IMR-90 (cell line): Measurements from ENCODE around the gene DRC7. TPM values are rescaled to one million over a fixed set of nuclear protein-coding genes. Genes with fewer than 3 reads are reported as not detected.

Source experiments
- ATAC-seq: fragments of 200-7000 bp; cut with Tn5 transposase; 2 replicates; pipeline ENCODE4 v1.9.1; 2020; ENCODE audit warnings: low read depth, mild to moderate bottlenecking, moderate library complexity
- BruUV-seq: library from RNA; stranded (reverse); fragments of 400-500 nt; replicated peaks from 2 replicates; lab custom pipeline; 2021; lab: Mats Ljungman, UMichigan
- CTCF ChIA-PET: fragments of 300-600 bp; formaldehyde crosslinking; extraction: SDS; loops from one replicate; lab custom pipeline; 2021; ENCODE audit warnings: antibody characterized with exemption; lab: Yijun Ruan, JAX
- POLR2A ChIA-PET: fragments of 300-600 bp; sonication (Branson Sonifier 250); formaldehyde crosslinking; loops from one replicate; lab custom pipeline; 2022; ENCODE audit warnings: antibody characterized with exemption; ENCODE audit not compliant: unreplicated experiment; lab: Charles Lee
- DNase-seq: peaks from one replicate; pipeline ENCODE4 v3.0.0; 2013
- H2AFZ ChIP-seq: replicated peaks from 2 replicates; pipeline ENCODE3; 2013; ENCODE audit warnings: low read length, mild to moderate bottlenecking; ENCODE audit not compliant: poor library complexity
- H2AK5ac ChIP-seq: 2 replicates; pipeline ENCODE4 v1.6.1; 2013; ENCODE audit warnings: low read depth, low read length, inconsistent platforms
- H2AK9ac ChIP-seq: replicated peaks from 2 replicates; pipeline ENCODE3; 2013; ENCODE audit warnings: mild to moderate bottlenecking, low read depth, low read length, moderate library complexity; ENCODE audit not compliant: poor library complexity
- H2BK120ac ChIP-seq: 2 replicates; pipeline ENCODE4 v1.6.1; 2013; ENCODE audit warnings: low read depth, low read length, inconsistent platforms
- H2BK15ac ChIP-seq: 3 replicates; pipeline ENCODE4 v1.6.1; 2013; ENCODE audit warnings: low read depth, low read length, inconsistent platforms
- H2BK20ac ChIP-seq: 2 replicates; pipeline ENCODE4 v1.6.1; 2013; ENCODE audit warnings: low read depth, mild to moderate bottlenecking, inconsistent platforms, low read length, moderate library complexity
- H2BK5ac ChIP-seq: 2 replicates; pipeline ENCODE4 v1.6.1; 2013; ENCODE audit warnings: mild to moderate bottlenecking, low read depth, low read length, inconsistent platforms; ENCODE audit not compliant: poor library complexity, severe bottlenecking
- H3K14ac ChIP-seq: replicated peaks from 2 replicates; pipeline ENCODE4 v1.6.1; 2013; ENCODE audit warnings: low read depth, low read length, inconsistent platforms
- H3K18ac ChIP-seq: 2 replicates; pipeline ENCODE4 v1.6.1; 2013; ENCODE audit warnings: low read depth, low read length, control low read depth
- H3K23ac ChIP-seq: 2 replicates; pipeline ENCODE4 v1.6.1; 2013; ENCODE audit warnings: low read depth, low read length, inconsistent platforms
- H3K27ac ChIP-seq: 2 replicates; pipeline ENCODE4 v1.5.1; 2013; ENCODE audit warnings: mild to moderate bottlenecking, control low read depth, low read length; ENCODE audit not compliant: insufficient read depth
- H3K27me3 ChIP-seq: 2 replicates; pipeline ENCODE4 v1.6.1; 2013; ENCODE audit warnings: low read length; ENCODE audit not compliant: control insufficient read depth, insufficient read depth
- H3K36me3 ChIP-seq: 2 replicates; pipeline ENCODE4 v1.6.1; 2013; ENCODE audit warnings: low read length, mixed read lengths; ENCODE audit not compliant: control insufficient read depth, insufficient read depth
- H3K4ac ChIP-seq: 2 replicates; pipeline ENCODE4 v1.6.1; 2013; ENCODE audit warnings: low read depth, low read length, inconsistent platforms
- H3K4me1 ChIP-seq: 2 replicates; pipeline ENCODE4 v1.6.1; 2013; ENCODE audit warnings: low read length, mixed read lengths; ENCODE audit not compliant: control insufficient read depth, insufficient read depth
- H3K4me2 ChIP-seq: 2 replicates; pipeline ENCODE4 v1.6.1; 2013; ENCODE audit warnings: low read depth, mild to moderate bottlenecking, control low read depth, low read length, moderate library complexity
- H3K4me3 ChIP-seq: 2 replicates; pipeline ENCODE4 v1.5.1; 2013; ENCODE audit warnings: low read depth, mild to moderate bottlenecking, control low read depth, low read length, moderate library complexity; ENCODE audit not compliant: insufficient read depth
- H3K56ac ChIP-seq: 2 replicates; pipeline ENCODE4 v1.6.1; 2013; ENCODE audit warnings: low read length, inconsistent platforms; ENCODE audit not compliant: insufficient read depth; ENCODE audit errors: extremely low read depth
- H3K79me1 ChIP-seq, 2 experiments: 2 replicates each; pipeline ENCODE4 v1.6.1; 2013; ENCODE audit warnings: low read length in 2 of 2, inconsistent platforms in 1 of 2, low read depth in 1 of 2
- H3K9ac ChIP-seq: 2 replicates; pipeline ENCODE4 v1.6.1; 2013; ENCODE audit warnings: low read depth, low read length, control low read depth
- H3K9me1 ChIP-seq: 2 replicates; pipeline ENCODE4 v1.6.1; 2013; ENCODE audit warnings: low read length, inconsistent platforms; ENCODE audit not compliant: insufficient read depth
- H3K9me3 ChIP-seq: 2 replicates; pipeline ENCODE4 v1.6.1; 2013; ENCODE audit warnings: low read length; ENCODE audit not compliant: control insufficient read depth, insufficient read depth
- H4K20me1 ChIP-seq: 2 replicates; pipeline ENCODE4 v1.6.1; 2013; ENCODE audit warnings: low read length, inconsistent platforms; ENCODE audit not compliant: insufficient read depth
- H4K5ac ChIP-seq: 2 replicates; pipeline ENCODE4 v1.6.1; 2013; ENCODE audit warnings: mild to moderate bottlenecking, low read depth, low read length, control low read depth
- H4K8ac ChIP-seq, 2 experiments: 2 replicates each; pipeline ENCODE4 v1.6.1; 2013; ENCODE audit warnings: low read depth in 2 of 2, low read length in 2 of 2, control low read depth in 1 of 2, inconsistent platforms in 1 of 2
- H4K91ac ChIP-seq: 2 replicates; pipeline ENCODE4 v1.6.1; 2013; ENCODE audit warnings: low read depth, low read length, inconsistent platforms; ENCODE audit not compliant: insufficient read depth
- BHLHE40 ChIP-seq: fragments of 150-350 bp; IDR thresholded peaks from 2 replicates; pipeline ENCODE4 v1.6.1; 2016; ENCODE audit warnings: mild to moderate bottlenecking, low read depth, low read length
- CEBPB ChIP-seq: IDR thresholded peaks from 2 replicates; pipeline ENCODE4 v1.6.1; 2012; ENCODE audit warnings: low read depth, low read length, improper control_type of control experiment
- CHD1 ChIP-seq: IDR thresholded peaks from 2 replicates; pipeline ENCODE4 v1.6.1; 2012; ENCODE audit warnings: low read depth, low read length, improper control_type of control experiment
- ELK1 ChIP-seq: fragments of 150-350 bp; IDR thresholded peaks from 2 replicates; pipeline ENCODE4 v1.6.1; 2016; ENCODE audit warnings: low read depth, mild to moderate bottlenecking, low read length, moderate library complexity, borderline replicate concordance
- FOS ChIP-seq: fragments of 150-350 bp; IDR thresholded peaks from 2 replicates; pipeline ENCODE4 v1.6.1; 2016; ENCODE audit warnings: low read depth, low read length
- MAFK ChIP-seq: IDR thresholded peaks from 2 replicates; pipeline ENCODE4 v1.6.1; 2012; ENCODE audit warnings: low read depth, low read length, improper control_type of control experiment
- MAZ ChIP-seq: IDR thresholded peaks from 2 replicates; pipeline ENCODE4 v1.6.1; 2012; ENCODE audit warnings: low read depth, mild to moderate bottlenecking, low read length, improper control_type of control experiment, moderate library complexity, borderline replicate concordance
- MXI1 ChIP-seq: IDR thresholded peaks from 2 replicates; pipeline ENCODE4 v1.6.1; 2012; ENCODE audit warnings: low read depth, mild to moderate bottlenecking, low read length, moderate library complexity, borderline replicate concordance
- NFE2L2 ChIP-seq: fragments of 150-350 bp; IDR thresholded peaks from 2 replicates; pipeline ENCODE4 v1.6.1; 2016; ENCODE audit warnings: low read depth, mild to moderate bottlenecking, low read length
- POLR2A ChIP-seq: IDR thresholded peaks from 2 replicates; pipeline ENCODE4 v1.6.1; 2012; ENCODE audit warnings: mild to moderate bottlenecking, low read depth, low read length
- RAD21 ChIP-seq: IDR thresholded peaks from 2 replicates; pipeline ENCODE4 v1.6.1; 2012; ENCODE audit warnings: low read length, improper control_type of control experiment
- RCOR1 ChIP-seq: IDR thresholded peaks from 2 replicates; pipeline ENCODE4 v1.6.1; 2012; ENCODE audit warnings: mild to moderate bottlenecking, low read length, improper control_type of control experiment; ENCODE audit not compliant: insufficient replicate concordance
- USF2 ChIP-seq: fragments of 150-350 bp; IDR thresholded peaks from 2 replicates; pipeline ENCODE4 v1.6.1; 2017; ENCODE audit warnings: mild to moderate bottlenecking, antibody characterized with exemption, low read length, low read depth
- WGBS, 2 experiments: methylation state at CpG; one replicate each; pipeline versions ENCODE4 v1.1.5 to v1.1.7; 2013; ENCODE audit warnings: missing lambda C conversion rate in 2 of 2; ENCODE audit not compliant: insufficient read length in 1 of 2; ENCODE audit errors: extremely low coverage in 2 of 2; 5-methylcytosine and 5-hydroxymethylcytosine counted together
- dilution Hi-C: fragments of 300-500 bp; cut with HindIII; formaldehyde crosslinking; loops from one replicate; pipeline ENCODE4 v1.14.3; 2018; ENCODE audit warnings: low sequenced_read_pairs; ENCODE audit not compliant: unreplicated experiment
- in situ Hi-C: fragments of 300-500 bp; cut with MboI; formaldehyde crosslinking; loops from 3 replicates; pipeline ENCODE4 v1.14.3; 2019; ENCODE audit warnings: low sequenced_read_pairs, inconsistent platforms, mixed read lengths
- intact Hi-C: fragments of 100-400 bp; cut with micrococcal nuclease; formaldehyde crosslinking; loops from 2 replicates; pipeline ENCODE4 v1.10.0; 2022
- polyA plus RNA-seq, 3 experiments: library from polyadenylated mRNA; depleted of rRNA; stranded (reverse); fragments of >200 nt; gene quantifications; 2 replicates each; pipeline ENCODE4 v1.2.3, GENCODE V29; 2012; ENCODE audit warnings: low replicate concordance in 1 of 3
- total RNA-seq: library from RNA; depleted of rRNA; stranded (reverse); fragments of >200 nt; gene quantifications from 2 replicates; pipeline ENCODE4 v1.2.3, GENCODE V29; 2012

Gene DRC7
- total and polyA plus RNA-seq, 2 of the 4 experiments (the other 2 are of a cell fraction) = not detected

- TF ChIP-seq MXI1 = no peak
Observed at GRCh38 chr16:57754354-57755060, 59.9 kb downstream of the DRC7 start (continued).

- Histone ChIP-seq H2AFZ (no peak overlapping the region), H4K5ac (no peak overlapping the region), H2BK120ac (no peak overlapping the region), H3K9ac (no peak overlapping the region), H3K9me1 (no peaks in the 10 kb centered on the region), H2BK15ac (no peak overlapping the region), H2BK20ac (no peak overlapping the region), H3K4me1 (0 out of 2 replicates have a peak, but pooled peaks cover 2% of the 10 kb centered on the region), H4K8ac (no peak overlapping the region), H2AK5ac (no peak overlapping the region), H3K56ac (no peak overlapping the region), H3K27ac (no peak overlapping the region), H3K79me1 (no peaks in the 10 kb centered on the region), H4K91ac (no peak overlapping the region), H3K14ac (no peak overlapping the region), H3K4me3 (no peak overlapping the region), H3K4me2 (no peak overlapping the region), H3K18ac (no peak overlapping the region), H3K4ac (no peak overlapping the region), H3K9me3 (no peaks in the 10 kb centered on the region), H4K20me1 (no peaks in the 10 kb centered on the region; the same call in 1 of the 2 replicates), H3K23ac (no peak overlapping the region), H2BK5ac (no peak overlapping the region), H2AK9ac (no peak overlapping the region), H3K27me3 (no peaks in the 10 kb centered on the region), H3K36me3 (peaks cover 47% of the 10 kb centered on the region)
- intact Hi-C loops = no loop called here
- BruUV-seq = no TSS peak
- ChIA-PET CTCF (interaction anchor here (0.5 kb wide), 1 partner anchor 496 kb away, joined by 3 read pairs; no protein-coding TSS in a partner anchor), POLR2A (no interaction called here)
- dilution Hi-C loops = no loop called here
- 79% methylated on average over 16 of the region's 24 CpGs; no CpG with 5 or more reads in 1 of the 2 experiments for WGBS, 2 experiments
- no peak for TF ChIP-seq RCOR1
- TF ChIP-seq RAD21 = no peak
- TF ChIP-seq MXI1 = no peak
- no peak for TF ChIP-seq USF2
- no peak for TF ChIP-seq NFE2L2
- no peak for TF ChIP-seq CEBPB
- no peak for TF ChIP-seq POLR2A
- TF ChIP-seq FOS = no peak
- no peak for TF ChIP-seq ELK1
- no peak for TF ChIP-seq CHD1
- TF ChIP-seq MAFK = no peak
- no peak for TF ChIP-seq MAZ
- TF ChIP-seq BHLHE40 = no peak
- in situ Hi-C loops = loop anchor here (10.0 kb wide), 2 partner anchors 110 to 250 kb away; partner anchors contain the start of genes USB1 and ZNF319
- DNase-seq (no peak), ATAC-seq (no peak)
Observed at GRCh38 chr16:57755061-57755684, 60.6 kb downstream of the DRC7 start.
